ENCODE data around the gene RTN4RL2. TPM values are rescaled to one million over a fixed set of nuclear protein-coding genes. Genes with fewer than 3 reads are reported as not detected.

The RTN4RL2 gene
- total RNA-seq, 1 experiment from 2014 or later, result 7.0 TPM

DNA sequence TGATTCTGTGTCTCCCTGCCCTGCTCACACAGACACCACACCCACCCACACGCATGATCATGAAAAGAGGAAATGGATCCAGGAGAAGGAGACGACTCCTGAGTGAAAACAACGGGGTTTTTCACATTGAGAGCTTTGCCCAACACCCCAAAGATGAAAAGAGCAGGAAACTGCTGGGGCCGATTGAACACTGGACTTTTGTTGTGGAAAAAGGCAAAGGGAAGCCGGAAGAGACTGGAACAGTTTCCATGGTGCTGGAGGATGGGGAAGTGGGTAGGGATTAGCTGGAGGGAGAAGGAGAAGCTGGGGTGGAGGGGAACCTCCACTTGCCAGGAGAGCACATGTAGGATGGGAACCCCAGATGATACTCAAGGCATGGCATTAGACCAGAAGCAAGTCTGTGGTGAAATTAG lies 28.2 kb upstream of the RTN4RL2 start:
- Histone ChIP-seq H3K27me3 (ENCODE audit: insufficient read depth, low read length) (peaks cover 3% of the 10 kb centered on the region; the same call in 1 of the 2 replicates), H4K8ac (replicated peaks; ENCODE audit: insufficient read length, low read depth, low read length) (no peak overlapping the region), H3K4ac (ENCODE audit: low read depth, low read length) (no peak overlapping the region), H3K18ac (ENCODE audit: insufficient read length, low read depth, low read length) (no peak overlapping the region), H3K56ac (ENCODE audit: insufficient read length, low read depth, low read length) (no peak overlapping the region), H3K23me2 (ENCODE audit: insufficient read length, low read depth, low read length, poor library complexity, severe bottlenecking) (no peaks in the 10 kb centered on the region), H2BK5ac (ENCODE audit: insufficient read length, low read length) (no peak overlapping the region), H2BK12ac (ENCODE audit: insufficient read length, low read depth, low read length) (no peak overlapping the region), H2AK5ac (ENCODE audit: insufficient read length, low read length) (no peak overlapping the region), H3K9ac (ENCODE audit: extremely low read depth, insufficient read length, low read length) (no peak overlapping the region), H2BK15ac (ENCODE audit: low read depth, low read length) (no peak overlapping the region), H3K4me1 (ENCODE audit: insufficient read depth, low read length) (peaks cover 2% of the 10 kb centered on the region; the same call in 1 of the 2 replicates), H2BK120ac (ENCODE audit: low read depth, low read length, poor library complexity, severe bottlenecking) (no peak overlapping the region), H2BK20ac (ENCODE audit: low read depth, low read length, poor library complexity, severe bottlenecking) (no peak overlapping the region), H3K79me2 (ENCODE audit: insufficient read depth, low read length) (no peaks in the 10 kb centered on the region), H3K4me2 (ENCODE audit: insufficient read depth, insufficient read length, low read length) (no peak overlapping the region), H3K23ac (ENCODE audit: insufficient read length, low read depth, low read length) (no peak overlapping the region), H4K91ac (ENCODE audit: insufficient read length, low read depth, low read length) (no peak overlapping the region), H3K79me1 (ENCODE audit: insufficient read depth, low read depth, low read length, poor library complexity, severe bottlenecking) (no peaks in the 10 kb centered on the region), H3K27ac (ENCODE audit: insufficient read length, low read depth, low read length) (no peak overlapping the region), H3K14ac (ENCODE audit: insufficient read depth, low read length) (no peak overlapping the region), H4K5ac (ENCODE audit: insufficient read length, low read depth, low read length) (no peak overlapping the region), H3K9me3 (ENCODE audit: control insufficient read depth, low read depth, low read length) (no peaks in the 10 kb centered on the region), H2AFZ (ENCODE audit: low read length) (no peak overlapping the region), H4K20me1 (ENCODE audit: control insufficient read depth, insufficient read depth, insufficient read length) (no peaks in the 10 kb centered on the region), H3T11ph (ENCODE audit: low read length) (no peak overlapping the region)
- Mint-ChIP-seq H3K27ac (no peak overlapping the region; a peak in 1 of 7 replicates), H3K36me3 (ENCODE audit: insufficient read depth in 1 of 3, low read depth in 3 of 3) (no peaks in the 10 kb centered on the region), H3K4me3 (no peak overlapping the region), H3K9me3 (no peaks in the 10 kb centered on the region), H3K4me1 (peaks cover 9 to 12% of the 10 kb centered on the region in 2 experiments; a peak in 3 of 4 replicates), H3K27me3 (ENCODE audit: low read depth) (peaks cover 49% of the 10 kb centered on the region)
- no CpG with 5 or more reads among the region's 5 CpGs for WGBS (ENCODE audit: extremely low coverage, insufficient read length, low lambda C conversion rate)
- no peak for DNase-seq
- no peak for TF ChIP-seq CTCF (conservative IDR thresholded peaks at IDR 0.05)
